ENCODE data around the gene MEI4.
"Not testable (repeated sequence)": the region's sequence is repeated elsewhere in the genome, so short reads cannot be mapped to it uniquely, and the experiment has no call there.

MEI4 gene

DNA sequence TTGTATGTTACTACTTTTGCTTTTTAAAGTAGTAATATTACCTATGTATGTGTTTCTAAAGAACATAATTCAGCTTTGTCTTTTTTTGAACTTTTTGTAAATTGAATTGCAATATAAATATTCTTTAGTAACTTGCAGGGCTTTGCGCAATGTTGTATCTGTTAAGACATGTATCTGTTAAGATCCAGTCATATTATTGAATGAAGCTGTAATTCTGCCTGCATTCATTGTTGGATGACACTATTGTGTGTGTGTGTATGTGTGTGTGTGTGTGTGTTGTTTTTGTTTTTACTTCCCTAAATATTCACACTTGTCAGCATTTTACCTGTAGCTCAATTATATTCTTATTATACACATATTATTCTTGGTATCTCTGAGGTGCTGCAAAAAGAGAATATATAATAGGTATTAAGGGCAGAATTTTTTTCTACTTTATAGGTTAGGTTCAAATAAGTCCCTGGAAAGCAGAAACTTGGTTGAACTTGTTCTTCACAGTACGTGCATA, 164.0 kb downstream of the MEI4 start:
- DNase-seq, result no peak

DNA sequence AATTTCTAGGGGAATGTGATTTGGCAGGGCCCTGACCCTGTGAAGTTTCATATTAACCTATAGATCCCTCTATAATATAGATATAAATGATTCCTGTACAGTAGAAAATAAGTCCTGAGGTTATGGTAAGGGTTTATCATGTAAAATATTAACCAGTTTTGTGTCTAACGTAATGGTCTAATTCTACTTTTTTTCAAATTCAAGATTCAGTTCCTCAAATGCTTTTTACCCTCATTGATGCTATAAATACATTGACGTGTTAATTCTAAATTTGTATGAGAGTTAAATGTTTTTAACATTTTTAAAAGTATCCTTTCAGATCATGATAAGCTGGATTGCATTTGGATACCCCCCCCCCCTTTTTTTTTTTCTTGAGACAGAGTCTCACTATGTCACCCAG, 169.4 kb downstream of the MEI4 start:
- no peak for DNase-seq

DNA sequence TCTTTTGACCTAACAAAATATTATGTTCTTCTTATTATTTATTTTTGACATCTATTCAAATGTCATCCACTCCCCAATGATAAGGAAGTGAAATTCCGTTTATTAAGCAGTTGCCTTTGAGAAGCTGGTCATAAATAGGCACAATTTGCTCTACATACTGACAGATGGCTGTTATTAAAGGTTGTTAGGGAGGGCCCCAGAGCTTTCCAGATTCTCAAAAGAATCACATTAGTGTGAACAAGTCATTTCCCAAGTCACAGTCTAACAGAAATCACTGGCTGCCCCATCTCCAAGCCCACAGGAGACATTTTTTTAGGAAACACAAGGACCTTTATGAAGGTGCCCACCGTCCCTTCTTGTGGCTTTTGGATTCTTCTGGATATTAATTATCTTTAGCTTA, 172.4 kb downstream of the MEI4 start:
- no peak for DNase-seq

DNA sequence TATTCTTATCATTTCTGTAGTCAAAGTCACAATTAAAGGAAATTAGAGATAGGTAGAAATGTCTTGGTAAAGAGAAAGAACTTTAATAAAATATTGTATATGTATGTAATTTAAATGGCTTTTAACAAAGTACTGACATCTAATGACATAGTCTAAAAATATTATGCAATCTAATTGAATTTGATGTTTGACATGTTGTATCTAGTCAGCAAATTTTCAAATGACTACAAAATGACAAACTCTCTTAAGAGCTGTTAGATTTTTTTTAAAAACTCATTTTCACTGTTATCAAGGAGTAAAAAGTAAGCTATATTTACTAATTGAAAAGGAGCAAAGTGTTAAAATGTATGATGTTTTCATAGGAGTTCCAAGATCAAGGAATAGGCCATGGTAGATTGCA, 176.9 kb downstream of the MEI4 start:
- DNase-seq, result no peak

DNA sequence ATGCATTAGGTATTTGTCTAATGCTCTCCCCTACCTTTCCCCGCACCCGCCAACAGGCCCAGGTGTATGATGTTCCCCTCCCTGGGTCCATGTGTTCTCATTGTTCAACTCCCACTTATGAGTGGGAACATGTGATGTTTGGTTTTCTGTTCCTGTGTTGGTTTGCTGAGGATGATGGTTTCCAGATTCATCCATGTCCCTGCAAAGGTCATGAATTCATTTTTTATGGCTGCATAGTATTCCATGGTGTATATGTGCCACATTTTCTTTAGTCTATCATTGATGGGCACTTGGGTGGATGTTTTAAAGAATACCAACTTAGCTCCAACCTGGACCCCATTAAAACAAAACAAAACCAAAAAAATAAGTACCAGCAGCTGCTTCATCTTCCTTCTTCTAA, 180.9 kb downstream of the MEI4 start:
- not testable (repeated sequence) for DNase-seq

DNA sequence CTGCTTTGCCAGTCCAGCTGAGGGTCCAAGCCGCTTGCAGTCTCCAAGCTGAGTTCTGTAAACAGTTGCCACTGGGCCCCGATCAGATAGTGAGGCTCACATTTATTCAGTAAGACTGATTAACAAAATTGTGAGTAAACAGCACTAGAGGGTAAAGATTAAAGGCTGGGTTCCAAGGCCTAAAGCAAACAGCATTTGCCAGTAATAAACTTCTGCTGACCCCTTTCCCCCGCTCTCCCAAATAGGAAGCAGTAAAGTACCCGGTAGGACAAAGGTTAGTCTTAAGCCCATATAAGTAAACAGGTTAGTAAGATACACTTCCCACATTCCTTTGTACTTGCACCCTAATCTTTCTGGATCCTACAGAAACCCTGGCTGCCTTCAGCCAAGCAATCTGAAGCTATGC, 181.8 kb downstream of the MEI4 start:
- DNase-seq, result no peak

DNA sequence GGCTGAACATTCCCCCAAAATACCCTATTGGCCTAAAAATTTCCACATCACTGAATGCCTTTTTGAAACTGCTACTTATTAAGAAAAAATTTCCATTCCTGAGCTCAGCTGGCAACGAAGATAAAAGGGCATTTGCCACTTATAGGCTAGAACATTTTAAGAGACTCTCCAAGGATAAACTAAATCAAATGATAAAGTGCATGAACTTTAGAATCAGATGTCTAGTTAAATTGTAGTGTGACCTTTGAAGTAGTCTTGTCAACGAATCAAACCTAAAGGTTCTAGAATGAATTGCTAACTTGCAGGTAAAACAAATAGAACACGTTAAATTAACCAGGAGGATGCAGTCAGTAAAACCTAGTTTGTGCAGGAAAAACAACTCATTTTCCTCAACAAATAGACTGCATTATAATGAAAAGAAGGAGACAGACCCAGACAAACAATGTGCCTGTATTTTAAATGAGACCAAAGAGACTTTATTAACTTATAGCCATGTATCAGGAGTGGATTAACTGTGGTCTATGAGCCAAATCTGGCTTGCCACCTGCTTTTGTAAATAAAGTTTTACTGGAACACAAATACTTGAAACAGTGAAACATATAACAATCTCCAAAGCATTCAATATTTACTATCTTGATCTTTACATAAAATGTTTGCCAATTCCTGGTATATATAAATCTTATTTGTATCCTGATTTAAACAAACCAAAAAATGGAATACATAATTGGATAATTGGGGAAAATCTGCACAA, 184.4 kb downstream of the MEI4 start:
- no peak for DNase-seq

DNA sequence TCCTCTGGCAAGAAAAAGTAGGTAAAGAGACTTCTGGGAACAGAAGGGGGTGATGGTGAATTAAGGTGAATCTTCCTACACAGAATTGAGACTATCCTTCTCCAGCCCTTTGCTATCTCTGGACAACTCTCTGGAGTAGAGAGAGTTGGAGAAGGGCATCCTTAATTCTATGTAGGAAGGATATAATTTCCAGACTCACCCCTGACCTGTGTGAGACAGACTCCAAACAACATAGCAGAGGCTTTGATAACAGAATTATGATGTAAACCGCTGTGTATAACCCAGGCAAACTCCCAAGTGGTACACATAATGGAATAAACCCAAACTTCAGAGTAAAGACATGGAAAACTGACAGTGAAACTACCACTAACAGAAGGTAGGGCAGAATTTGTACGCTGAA, 186.5 kb downstream of the MEI4 start:
- no peak for DNase-seq

DNA sequence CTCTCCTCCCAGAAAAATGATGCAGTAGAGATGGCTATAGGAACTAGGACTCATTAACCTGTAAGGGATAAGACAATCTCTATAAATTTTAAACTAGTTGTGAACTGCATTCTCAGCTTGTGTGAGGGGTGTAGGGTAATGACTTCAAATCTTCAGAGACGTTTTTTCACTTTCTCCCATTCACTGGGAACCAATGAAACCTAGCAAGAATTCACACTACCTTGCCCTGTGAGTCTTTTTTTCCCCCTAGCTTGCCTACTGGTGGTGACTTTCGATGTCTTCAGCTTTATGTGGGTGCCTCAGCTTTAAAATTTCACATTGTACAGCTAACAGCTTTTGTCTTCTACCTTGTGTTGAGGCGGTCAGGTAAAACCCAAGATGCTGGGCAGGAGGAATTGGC, 192.0 kb downstream of the MEI4 start:
- no peak for DNase-seq

DNA sequence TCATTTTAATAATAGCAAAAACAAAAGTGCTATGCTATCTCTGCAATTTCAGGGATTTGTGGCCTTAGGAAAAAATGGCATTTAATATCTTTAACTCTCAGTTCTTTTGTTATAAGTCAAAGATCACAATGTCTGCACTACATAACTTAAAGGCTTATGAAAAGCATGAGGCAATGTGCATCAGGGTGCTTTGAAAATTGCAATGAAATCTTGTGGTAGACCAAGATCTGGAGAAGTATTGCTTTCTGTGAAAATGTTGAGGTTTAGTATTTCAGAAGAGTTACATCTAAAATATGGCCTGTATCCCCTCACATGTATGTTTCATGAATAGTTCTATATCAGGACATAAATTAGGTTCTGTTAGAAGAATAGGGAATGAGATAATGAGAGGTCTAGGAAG, 200.6 kb downstream of the MEI4 start:
- no peak for DNase-seq

DNA sequence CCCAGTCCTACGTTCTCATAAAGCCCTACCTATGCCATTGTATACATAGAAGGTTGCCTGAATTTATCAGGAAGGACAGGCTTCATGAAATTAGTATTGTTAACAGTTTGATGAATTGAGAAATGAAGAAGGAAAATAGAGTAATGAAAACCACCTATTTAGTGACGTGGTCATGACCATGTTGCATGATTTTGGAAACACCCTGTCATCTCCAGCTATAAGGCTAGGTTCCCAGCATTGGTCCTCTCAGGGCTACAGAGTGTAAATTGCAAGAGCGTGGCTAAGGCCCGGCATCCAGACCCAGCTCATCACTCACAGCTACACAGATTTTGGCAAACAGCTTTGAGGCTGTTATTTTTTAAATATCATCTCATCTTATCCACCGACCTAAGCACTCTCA, 203.6 kb downstream of the MEI4 start:
- no peak for DNase-seq

DNA sequence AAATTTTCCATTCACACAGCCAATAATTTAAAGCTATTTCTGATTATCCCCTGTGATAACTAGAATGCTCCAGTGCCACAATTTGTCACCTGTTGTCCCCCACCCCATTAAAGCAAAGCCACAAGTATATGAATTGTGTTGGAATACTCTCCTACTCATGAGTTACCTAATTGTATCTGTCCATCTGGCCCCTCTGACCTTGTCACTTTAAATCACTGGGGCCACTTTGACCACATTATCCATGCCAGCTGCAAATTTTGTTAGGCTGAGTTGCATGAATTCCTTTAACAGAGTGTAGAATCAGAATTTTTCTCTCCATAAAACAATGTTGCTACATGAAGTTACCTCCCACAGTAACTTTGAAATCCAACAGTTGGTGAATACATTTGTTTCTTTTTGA, 204.6 kb downstream of the MEI4 start:
- DNase-seq, result no peak

DNA sequence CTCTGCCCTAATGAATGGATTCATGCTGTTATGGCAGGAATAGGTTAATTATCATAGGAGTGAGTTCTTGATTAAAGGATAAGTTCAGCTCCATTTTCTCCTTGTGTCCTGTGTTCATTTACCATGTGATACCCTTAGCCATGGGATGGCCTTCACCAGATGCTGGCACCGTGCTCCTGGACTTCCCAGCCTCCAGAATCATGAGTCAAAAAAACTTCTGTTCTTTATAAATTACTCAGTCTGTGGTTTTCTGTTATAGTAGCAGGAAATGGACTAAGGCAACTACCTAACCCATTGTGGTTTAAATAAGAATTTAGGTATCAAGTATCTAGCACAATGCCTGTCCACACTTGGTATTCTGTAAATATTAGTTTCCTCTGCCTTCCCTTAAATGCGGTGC, 223.5 kb downstream of the MEI4 start:
- no peak for DNase-seq

DNA sequence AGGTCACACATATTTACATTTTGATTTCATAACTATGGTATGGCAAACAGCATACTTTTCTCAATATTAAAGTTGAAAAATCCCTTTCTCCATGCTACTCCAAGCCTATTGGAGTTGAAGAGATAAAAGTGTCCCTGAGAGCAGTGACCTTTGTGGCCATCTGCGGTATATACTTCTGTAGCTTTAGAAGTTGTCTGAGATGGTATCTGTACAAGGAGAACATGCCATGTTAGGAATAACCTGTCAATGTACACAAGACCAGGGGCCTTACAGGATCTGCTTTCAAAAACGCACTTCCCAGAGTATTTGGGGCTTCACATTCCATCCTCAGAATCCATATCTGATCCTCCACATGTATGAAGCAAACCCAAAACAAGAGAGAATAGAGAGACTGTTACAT, 226.7 kb downstream of the MEI4 start:
- DNase-seq, result no peak

DNA sequence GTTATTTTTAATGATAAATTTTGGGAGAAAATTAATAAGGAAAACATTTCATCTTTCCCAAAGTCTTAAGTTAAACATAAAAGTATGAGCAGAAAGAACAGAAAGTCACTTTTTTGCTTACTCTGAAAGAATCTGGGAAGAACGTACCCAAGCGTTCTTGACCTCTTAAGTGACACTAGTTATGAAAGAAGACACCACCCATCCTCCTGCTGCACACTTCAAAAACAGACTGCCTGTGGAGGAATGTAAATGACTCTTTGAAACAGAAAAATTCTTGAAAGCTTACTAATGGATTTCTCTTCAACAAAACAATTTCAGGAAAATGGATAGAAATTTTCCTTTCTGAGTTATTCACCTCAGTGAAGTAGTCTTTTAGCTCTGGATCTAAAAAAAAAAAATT, 227.7 kb downstream of the MEI4 start:
- DNase-seq, result no peak

DNA sequence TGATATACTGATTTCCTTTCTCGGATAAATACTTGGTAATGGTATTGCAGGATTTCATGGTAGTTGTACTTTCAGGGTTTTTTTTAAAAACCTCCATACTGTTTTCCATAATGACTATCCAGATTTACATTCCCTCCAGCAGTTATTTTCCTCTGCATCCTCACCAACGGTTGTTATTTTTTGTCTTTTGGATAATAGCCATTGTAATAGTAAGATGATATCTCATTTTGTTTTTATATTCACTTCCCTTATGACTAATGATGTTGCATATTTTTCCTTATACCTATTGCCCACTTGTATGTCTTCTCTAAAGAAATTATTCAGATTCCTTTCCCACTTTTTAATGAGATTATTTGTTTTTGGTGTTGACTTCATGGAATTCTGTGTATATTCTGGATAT, 231.0 kb downstream of the MEI4 start:
- no peak for DNase-seq

DNA sequence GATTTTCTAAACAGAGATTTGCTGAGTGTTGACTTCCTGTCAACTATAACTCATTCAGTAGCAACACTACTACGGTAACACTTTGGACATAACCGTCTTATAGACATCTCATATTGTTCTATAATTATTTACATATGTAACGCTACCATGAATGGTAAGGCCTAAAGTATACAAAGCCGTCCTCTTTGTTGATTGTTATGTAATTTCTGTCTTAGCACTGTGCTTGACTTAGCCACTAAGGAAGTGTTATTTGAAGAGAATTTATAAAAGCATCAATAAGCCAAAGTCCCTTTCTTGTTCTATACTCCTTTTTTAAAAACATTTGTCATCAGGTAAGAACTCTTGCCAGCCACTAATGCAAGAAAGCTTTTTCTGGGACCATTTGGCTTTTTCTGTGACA, 240.6 kb downstream of the MEI4 start:
- DNase-seq, result no peak

DNA sequence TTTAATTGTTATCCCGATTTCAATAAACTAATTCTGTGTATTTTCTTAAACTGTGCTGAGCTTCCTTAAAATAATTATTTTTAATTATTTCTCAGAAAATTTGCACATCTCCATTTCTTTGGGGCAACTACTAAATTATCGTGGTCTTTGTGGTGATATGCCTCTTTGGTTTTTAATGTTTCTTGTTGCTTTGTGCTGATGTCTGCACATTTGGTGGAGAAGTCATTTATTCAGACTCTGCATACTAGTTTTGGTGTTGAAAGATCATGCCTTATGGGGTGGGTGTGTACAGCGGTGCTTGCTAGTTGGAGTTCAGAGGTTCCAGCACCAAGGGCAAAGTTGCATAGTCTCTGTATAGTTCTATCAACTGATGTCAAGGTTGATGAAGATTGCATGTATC, 253.2 kb downstream of the MEI4 start:
- no peak for DNase-seq

DNA sequence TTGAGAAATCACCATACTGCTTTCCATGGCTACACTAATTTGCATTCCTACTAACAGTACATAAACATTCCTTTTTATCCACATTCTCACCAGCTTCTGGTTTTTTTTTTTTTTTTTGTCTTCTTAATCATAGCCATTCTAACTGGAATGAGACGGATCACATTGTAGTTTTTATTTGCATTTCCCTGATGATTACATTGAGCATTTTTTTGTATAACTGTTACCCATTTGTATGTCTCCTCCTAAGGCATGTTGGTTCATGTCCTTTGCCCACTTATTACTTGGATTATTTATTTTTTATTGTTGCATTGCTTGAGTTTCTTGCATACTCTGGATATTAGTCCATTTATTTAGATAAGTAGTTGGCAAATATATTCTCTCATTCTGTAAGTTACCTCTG, 258.0 kb downstream of the MEI4 start:
- DNase-seq, result no peak

DNA sequence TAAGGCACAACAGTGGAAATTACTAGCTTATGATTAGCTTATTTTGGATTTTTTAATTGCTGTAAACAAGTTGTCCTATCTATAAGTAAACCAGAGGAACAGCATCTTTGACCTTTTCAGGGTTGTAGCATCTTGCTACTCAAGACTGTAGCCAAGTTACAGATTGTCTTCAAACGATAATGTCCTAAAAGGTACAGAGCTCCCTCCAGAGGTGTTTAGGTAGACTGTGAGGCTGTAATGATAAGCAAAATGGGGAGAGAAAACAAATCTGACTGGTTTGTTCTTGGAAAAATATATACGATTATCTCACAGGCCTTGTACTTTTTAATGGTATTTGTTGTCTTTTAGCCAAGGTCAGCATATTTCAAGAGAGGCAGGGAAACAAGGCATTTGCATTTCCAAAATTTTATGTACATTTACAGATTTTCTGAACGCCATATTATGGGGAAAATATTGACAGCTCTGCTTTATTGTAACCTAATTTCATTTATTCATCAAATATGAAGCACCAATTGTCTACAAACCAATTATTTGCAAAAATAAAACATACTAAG, 273.4 kb downstream of the MEI4 start:
- DNase-seq, result no peak

DNA sequence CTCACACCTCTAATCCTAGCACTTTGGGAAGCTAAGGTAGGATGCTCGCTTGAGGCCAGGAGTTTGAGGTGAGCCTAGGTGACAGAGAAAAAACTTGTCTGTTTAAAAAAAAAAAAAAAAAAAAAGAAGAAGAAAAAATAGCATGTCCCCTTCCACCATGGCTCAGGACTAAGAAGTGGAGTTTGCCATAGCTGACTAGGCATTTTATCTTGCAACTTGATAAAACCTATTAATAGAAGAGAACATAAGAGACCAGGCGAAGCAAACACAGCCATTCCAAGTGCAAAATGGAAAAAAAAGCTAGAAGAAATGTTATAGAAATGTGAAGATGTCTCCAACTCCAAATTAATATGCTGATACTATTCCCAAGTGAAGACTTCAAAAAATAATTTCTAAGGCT, 277.5 kb downstream of the MEI4 start:
- DNase-seq, result no peak

DNA sequence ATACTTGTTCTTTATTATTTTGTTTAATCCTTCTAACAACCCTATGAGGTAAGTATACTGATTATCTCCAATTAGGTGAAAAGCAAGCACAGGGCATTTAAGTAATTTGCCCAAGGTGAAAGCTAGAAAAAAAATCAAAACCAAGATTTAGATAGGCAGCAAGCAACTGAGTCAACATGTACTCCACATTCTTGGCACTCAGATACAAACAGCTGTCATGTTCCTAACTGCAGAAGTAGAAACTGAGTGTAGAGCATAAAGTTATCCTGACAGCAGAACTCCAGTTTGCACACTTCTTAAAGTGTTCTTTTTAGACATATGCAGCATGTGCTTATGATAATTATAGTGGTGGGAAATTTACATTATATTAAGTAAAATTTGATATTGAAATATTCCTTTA, 278.1 kb downstream of the MEI4 start:
- no peak for DNase-seq

DNA sequence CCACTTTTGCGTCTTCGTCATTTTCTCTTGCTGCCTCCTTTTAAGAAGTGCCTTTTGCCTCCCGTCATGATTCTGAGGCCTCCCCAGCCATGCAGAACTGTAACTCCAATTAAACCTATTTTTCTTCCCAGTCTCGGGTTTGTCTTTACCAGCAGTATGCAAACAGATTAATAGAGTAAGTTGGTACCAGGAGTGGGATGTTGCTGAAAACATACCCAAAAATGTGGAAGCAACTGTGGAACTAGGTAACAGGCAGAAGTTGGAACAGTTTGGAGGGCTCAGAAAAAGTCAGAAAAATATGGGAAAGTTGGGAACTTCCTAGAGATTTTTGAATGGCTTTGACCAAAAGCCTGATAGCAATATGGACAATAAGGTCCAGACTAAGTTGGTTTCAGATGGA, 309.2 kb downstream of the MEI4 start:
- no peak for DNase-seq

DNA sequence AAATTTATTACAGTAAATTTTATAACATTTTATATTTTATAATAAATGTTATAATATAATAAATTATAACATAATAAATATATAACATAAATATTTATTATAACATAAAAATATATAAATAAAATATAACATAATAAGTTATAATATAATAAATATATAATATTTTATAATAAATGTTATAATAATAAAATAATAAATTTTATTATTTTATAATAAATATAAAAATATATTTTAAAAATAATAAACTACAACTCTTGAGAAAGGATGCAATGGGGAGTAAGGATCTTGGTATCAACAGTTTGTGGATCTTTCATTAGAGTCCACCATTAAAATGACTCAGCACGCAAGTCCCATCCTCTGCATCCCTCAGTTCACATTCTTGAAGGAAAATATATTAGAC, 312.6 kb downstream of the MEI4 start:
- no peak for DNase-seq

DNA sequence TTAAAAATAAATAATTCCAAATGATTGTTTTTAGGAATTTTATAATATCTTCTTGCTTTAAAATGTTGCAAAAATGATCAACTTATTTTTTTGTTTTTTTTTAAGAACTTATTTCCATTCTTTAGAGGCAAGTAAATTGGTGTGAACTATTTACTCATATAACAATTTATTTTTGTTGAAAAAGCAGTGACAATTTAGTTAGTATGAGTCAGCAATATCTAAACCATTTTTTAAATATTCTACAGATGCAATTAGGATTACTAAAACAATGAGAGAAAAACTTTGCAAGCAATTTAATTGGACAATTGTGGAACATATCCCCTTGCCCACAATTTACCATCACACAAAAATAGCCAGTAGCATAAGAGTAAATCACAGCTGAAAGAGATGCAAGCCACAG, 319.5 kb downstream of the MEI4 start:
- no peak for DNase-seq

Data from right hindlimb (tissue), 1 donor.